GM12874 (cell line): Measurements from ENCODE around the gene SH3GL2.

Experiments used
- CTCF ChIP-seq: IDR thresholded peaks from 2 replicates; pipeline ENCODE4 v1.5.1; 2011; ENCODE audit warnings: low read depth, mild to moderate bottlenecking, control low read depth, low read length, moderate library complexity; ENCODE audit not compliant: insufficient read depth

Gene SH3GL2

GRCh38 chr9:17624571-17624970 lies 45.7 kb downstream of the SH3GL2 start:
- no peak for TF ChIP-seq CTCF

GRCh38 chr9:17625644-17626388 lies 47.0 kb downstream of the SH3GL2 start:
- no peak for TF ChIP-seq CTCF

- no peak for TF ChIP-seq CTCF
Measured at GRCh38 chr9:17627641-17628040, 48.8 kb downstream of the SH3GL2 start.

- TF ChIP-seq CTCF, result no peak
Measured at GRCh38 chr9:17628624-17629023, 49.8 kb downstream of the SH3GL2 start.

GRCh38 chr9:17630531-17630949 lies 51.7 kb downstream of the SH3GL2 start:
- no peak for TF ChIP-seq CTCF

GRCh38 chr9:17631396-17631795 lies 52.5 kb downstream of the SH3GL2 start:
- no peak for TF ChIP-seq CTCF

- TF ChIP-seq CTCF, result no peak
Measured at GRCh38 chr9:17632994-17633393, 54.1 kb downstream of the SH3GL2 start.
